SU-DHL-6 (cell line): Measurements from ENCODE around the gene RCOR2.

Source experiments
- H2AFZ ChIP-seq: fragments of 200-600 bp; sonication (generic); 2 replicates; pipeline ENCODE4 v1.6.1; 2014; ENCODE audit warnings: low read depth, mild to moderate bottlenecking, moderate library complexity, mixed read lengths, antibody characterized with exemption, low read length; ENCODE audit not compliant: severe bottlenecking
- H3F3A ChIP-seq: fragments of 200-600 bp; shearing (Covaris generic); 2 replicates; pipeline ENCODE4 v1.6.0; 2016; ENCODE audit warnings: antibody characterized with exemption, mild to moderate bottlenecking; ENCODE audit not compliant: insufficient read depth
- H3K27ac ChIP-seq: fragments of 200-600 bp; sonication (generic); 2 replicates; pipeline ENCODE4 v1.5.1; 2016; ENCODE audit warnings: low read depth, mild to moderate bottlenecking, low read length, moderate library complexity, mixed read lengths
- H3K27me3 ChIP-seq: fragments of 200-600 bp; sonication (generic), shearing (Covaris generic); 2 replicates; pipeline ENCODE4 v1.6.0; 2014; ENCODE audit warnings: mild to moderate bottlenecking, low read length
- H3K36me3 ChIP-seq: fragments of 200-600 bp; sonication (generic); 2 replicates; pipeline ENCODE4 v1.6.1; 2014; ENCODE audit warnings: mild to moderate bottlenecking, low read length, mixed read lengths
- H3K4me2 ChIP-seq: fragments of 300-600, 200-600 bp; shearing (Covaris generic), sonication (generic); 2 replicates; pipeline ENCODE4 v1.6.0; 2014; ENCODE audit warnings: low read length, low read depth, mild to moderate bottlenecking; ENCODE audit not compliant: poor library complexity, severe bottlenecking
- H3K4me3 ChIP-seq: fragments of 200-600 bp; sonication (generic); 2 replicates; pipeline ENCODE4 v1.5.1; 2014; ENCODE audit warnings: antibody characterized with exemption, low read length, mild to moderate bottlenecking, mixed read lengths; ENCODE audit not compliant: insufficient read depth, poor library complexity, severe bottlenecking
- H3K79me2 ChIP-seq: fragments of 200-600 bp; sonication (generic); 2 replicates; pipeline ENCODE4 v1.6.1; 2014; ENCODE audit warnings: mild to moderate bottlenecking, low read length, moderate library complexity; ENCODE audit not compliant: insufficient read depth
- H3K9ac ChIP-seq: fragments of 200-600 bp; sonication (generic); 2 replicates; pipeline ENCODE4 v1.7.0; 2014; ENCODE audit warnings: mild to moderate bottlenecking, low read length
- H3K9me2 ChIP-seq: fragments of 200-600 bp; sonication (generic); replicated peaks from 2 replicates; pipeline ENCODE4 v1.6.1; 2014; ENCODE audit warnings: low read length; ENCODE audit not compliant: insufficient read depth
- H3K9me3 ChIP-seq: fragments of 200-600 bp; sonication (generic); 2 replicates; pipeline ENCODE4 v1.6.1; 2014; ENCODE audit warnings: low read length, mixed read lengths; ENCODE audit not compliant: insufficient read depth
- H4K20me1 ChIP-seq: fragments of 200-600 bp; sonication (generic); 2 replicates; pipeline ENCODE4 v1.6.1; 2014; ENCODE audit warnings: low read depth, mild to moderate bottlenecking, antibody characterized with exemption, low read length, moderate library complexity, mixed read lengths
- EZH2phosphoT487 ChIP-seq: fragments of 200-600 bp; sonication (generic), shearing (Covaris generic); conservative IDR thresholded peaks from 2 replicates; pipeline ENCODE4 v1.6.1; 2018; ENCODE audit warnings: mild to moderate bottlenecking, antibody characterized with exemption, low read length, moderate library complexity, mixed read lengths
- TF ChIP-seq, protein P1 (sequence below): fragments of 200-600 bp; sonication (generic); IDR thresholded peaks from one replicate; pipeline ENCODE4 v1.5.1; 2017; ENCODE audit warnings: antibody characterized with exemption, mild to moderate bottlenecking, low read length, moderate library complexity; ENCODE audit not compliant: insufficient read depth, poor library complexity, severe bottlenecking

RCOR2 gene

DNA sequence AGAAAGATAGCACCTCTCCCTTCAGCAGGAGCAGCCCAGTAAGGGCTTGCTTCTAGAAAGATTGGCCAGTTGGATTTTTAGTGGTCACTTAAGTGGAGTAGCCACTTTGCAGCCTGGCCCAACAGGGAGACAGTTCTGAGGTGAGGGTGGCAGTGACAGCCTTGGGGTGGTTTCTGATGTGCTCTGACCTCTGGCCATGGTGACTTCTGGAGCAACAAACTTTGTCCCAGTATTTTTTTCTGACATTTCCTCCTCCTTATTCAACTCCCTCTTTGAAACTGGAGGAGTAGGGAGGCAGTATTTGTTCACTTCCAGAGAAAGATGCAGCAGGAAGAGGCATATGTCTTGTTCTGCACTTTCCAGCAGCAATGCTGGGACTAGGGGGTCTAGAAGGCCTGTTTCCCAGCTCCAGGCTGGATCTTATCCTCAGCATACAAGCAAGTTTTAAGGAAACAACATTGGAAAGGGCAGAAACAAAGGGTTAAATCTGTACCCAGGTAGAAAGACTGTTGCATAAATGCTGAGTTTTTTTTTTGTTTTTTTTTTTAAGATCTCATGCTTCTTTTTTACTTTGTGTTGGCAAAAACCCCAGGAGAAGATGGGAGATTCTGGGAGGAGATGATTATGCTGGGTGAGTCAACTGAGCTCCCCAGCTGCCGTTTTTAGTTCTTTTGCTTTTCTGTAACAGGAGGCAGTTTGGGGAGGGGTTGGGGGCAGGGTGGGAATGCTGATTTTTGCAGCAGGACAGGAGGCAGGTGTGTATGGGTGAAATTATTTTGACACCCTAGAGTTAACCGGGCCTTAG is 37.2 kb downstream of the RCOR2 start:
- no peaks in the 10 kb centered on the region for H4K20me1 ChIP-seq
- H3K4me2 ChIP-seq: no peak overlapping the region
- no peak overlapping the region for H3K4me3 ChIP-seq
- H3K36me3 ChIP-seq: no peaks in the 10 kb centered on the region
- H3K27me3 ChIP-seq: no peaks in the 10 kb centered on the region
- H3K9ac ChIP-seq: no peak overlapping the region
- no peaks in the 10 kb centered on the region for H3F3A ChIP-seq
- H3K9me3 ChIP-seq: no peaks in the 10 kb centered on the region
- H3K79me2 ChIP-seq: peaks cover 81% of the 10 kb centered on the region
- no peak overlapping the region for H2AFZ ChIP-seq
- no peak overlapping the region for H3K27ac ChIP-seq
- TF ChIP-seq EZH2phosphoT487: no peak
- TF ChIP-seq, protein P1, sequence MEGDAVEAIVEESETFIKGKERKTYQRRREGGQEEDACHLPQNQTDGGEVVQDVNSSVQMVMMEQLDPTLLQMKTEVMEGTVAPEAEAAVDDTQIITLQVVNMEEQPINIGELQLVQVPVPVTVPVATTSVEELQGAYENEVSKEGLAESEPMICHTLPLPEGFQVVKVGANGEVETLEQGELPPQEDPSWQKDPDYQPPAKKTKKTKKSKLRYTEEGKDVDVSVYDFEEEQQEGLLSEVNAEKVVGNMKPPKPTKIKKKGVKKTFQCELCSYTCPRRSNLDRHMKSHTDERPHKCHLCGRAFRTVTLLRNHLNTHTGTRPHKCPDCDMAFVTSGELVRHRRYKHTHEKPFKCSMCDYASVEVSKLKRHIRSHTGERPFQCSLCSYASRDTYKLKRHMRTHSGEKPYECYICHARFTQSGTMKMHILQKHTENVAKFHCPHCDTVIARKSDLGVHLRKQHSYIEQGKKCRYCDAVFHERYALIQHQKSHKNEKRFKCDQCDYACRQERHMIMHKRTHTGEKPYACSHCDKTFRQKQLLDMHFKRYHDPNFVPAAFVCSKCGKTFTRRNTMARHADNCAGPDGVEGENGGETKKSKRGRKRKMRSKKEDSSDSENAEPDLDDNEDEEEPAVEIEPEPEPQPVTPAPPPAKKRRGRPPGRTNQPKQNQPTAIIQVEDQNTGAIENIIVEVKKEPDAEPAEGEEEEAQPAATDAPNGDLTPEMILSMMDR: no peak
- no peaks in the 10 kb centered on the region for H3K9me2 ChIP-seq

DNA sequence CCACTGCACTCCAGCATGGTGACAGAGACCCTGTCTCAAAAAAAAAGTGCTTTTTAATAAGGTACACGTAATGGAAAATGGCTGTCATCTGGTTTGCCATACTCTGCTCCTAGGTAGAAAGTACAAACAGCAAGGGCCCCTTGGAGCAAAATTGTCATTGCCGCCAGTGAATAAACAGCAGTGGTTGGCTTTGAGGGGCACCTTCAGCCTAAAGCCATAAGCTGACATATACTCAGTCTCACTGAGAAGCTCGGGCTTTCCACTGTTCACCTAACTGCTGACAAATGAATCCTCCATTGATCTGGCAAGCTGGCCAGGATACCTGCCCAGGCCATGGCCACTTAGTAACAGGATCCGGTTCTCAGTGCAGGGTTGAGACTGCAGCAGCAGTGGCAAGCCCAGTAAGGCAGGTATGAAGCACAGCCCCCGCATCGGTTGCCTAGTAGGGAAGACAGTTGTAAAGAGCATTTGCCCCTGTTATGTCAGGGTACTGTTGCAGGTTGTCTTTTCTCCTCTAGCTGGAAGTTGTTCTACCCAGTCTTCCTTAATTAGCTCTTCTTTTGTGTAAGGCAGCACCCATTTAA is 39.2 kb downstream of the RCOR2 start:
- no peak overlapping the region for H3K4me2 ChIP-seq
- H3K36me3 ChIP-seq: no peaks in the 10 kb centered on the region
- no peak overlapping the region for H3K27ac ChIP-seq
- no peaks in the 10 kb centered on the region for H3F3A ChIP-seq
- H4K20me1 ChIP-seq: no peaks in the 10 kb centered on the region; the same call in 1 of the 2 replicates
- TF ChIP-seq, protein P1: no peak
- TF ChIP-seq EZH2phosphoT487: no peak
- no peaks in the 10 kb centered on the region for H3K9me2 ChIP-seq
- H3K4me3 ChIP-seq: no peak overlapping the region
- no peak overlapping the region for H3K9ac ChIP-seq
- H3K9me3 ChIP-seq: no peaks in the 10 kb centered on the region
- H3K79me2 ChIP-seq: peaks cover 83% of the 10 kb centered on the region
- H2AFZ ChIP-seq: no peak overlapping the region
- no peaks in the 10 kb centered on the region for H3K27me3 ChIP-seq

DNA sequence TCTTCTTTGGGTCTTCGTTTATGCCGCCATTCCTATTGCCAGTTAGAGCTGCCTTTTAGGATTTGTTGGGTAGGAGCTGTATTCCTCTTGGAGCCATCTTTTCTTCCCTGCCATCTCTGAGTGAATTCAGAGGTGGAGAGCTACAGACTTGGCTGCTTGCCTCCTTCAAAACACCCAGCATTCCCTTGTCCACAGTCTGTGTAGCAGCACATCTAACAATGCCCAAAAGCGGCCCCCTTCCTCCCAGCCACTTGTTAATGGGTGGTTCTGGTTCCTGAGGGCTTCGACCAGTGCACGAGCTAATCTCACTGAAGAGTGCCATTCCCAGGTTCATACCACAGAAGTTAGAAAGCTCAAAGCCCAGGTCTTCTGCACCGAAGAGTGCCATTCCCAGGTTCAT is 40.3 kb downstream of the RCOR2 start:
- H3K4me2 ChIP-seq: no peak overlapping the region
- H2AFZ ChIP-seq: no peak overlapping the region
- H3K27ac ChIP-seq: no peak overlapping the region
- H3K27me3 ChIP-seq: no peaks in the 10 kb centered on the region
- no peaks in the 10 kb centered on the region for H3K9me3 ChIP-seq
- no peak overlapping the region for H3K4me3 ChIP-seq
- no peaks in the 10 kb centered on the region for H3K36me3 ChIP-seq
- H4K20me1 ChIP-seq: no peaks in the 10 kb centered on the region; the same call in 1 of the 2 replicates
- no peak for TF ChIP-seq EZH2phosphoT487
- TF ChIP-seq, protein P1: no peak
- H3K9ac ChIP-seq: no peak overlapping the region
- peaks cover 89% of the 10 kb centered on the region for H3K79me2 ChIP-seq
- H3F3A ChIP-seq: no peaks in the 10 kb centered on the region
- H3K9me2 ChIP-seq: no peaks in the 10 kb centered on the region
